ENCODE measurements around the gene TMEM150A.

GRCh38 chr2:85564144-85564563, 38.3 kb downstream of the TMEM150A start:
- no peak for TF ChIP-seq REST (IDR thresholded peaks at IDR 0.05; ENCODE audit: insufficient read depth in 1 of 2, low read depth in 2 of 2, low read length in 2 of 2)
- TF ChIP-seq POLR2AphosphoS5 (IDR thresholded peaks at IDR 0.05; ENCODE audit: low read depth, low read length) = no peak
- TF ChIP-seq TAF1 (IDR thresholded peaks at IDR 0.05; ENCODE audit: borderline replicate concordance, insufficient read depth, low read length) = no peak
- no peak for TF ChIP-seq SIN3A (IDR thresholded peaks at IDR 0.05; ENCODE audit: borderline replicate concordance, insufficient read depth, low read length)
- TF ChIP-seq FOXP2 (optimal IDR thresholded peaks at IDR 0.05; ENCODE audit: borderline replicate concordance, extremely low read depth, extremely low read length, insufficient read depth) = no peak
